SK-N-SH (cell line): ENCODE results near the gene ETAA1. TPM values are rescaled to one million over a fixed set of nuclear protein-coding genes. Genes with fewer than 3 reads are reported as not detected.
A peak's percentile ranks its signal among the peaks of the same experiment; 100 is the strongest.

Experiments used
- CTCF ChIA-PET: fragments of 300-600, 350-600 bp; formaldehyde crosslinking; extraction: SDS; loops from one replicate; lab custom pipeline; 2021; lab: Yijun Ruan, JAX
- POLR2A ChIA-PET: fragments of 350-600 bp; sonication (Branson Sonifier 250); formaldehyde crosslinking; extraction: SDS; loops from one replicate; lab custom pipeline; 2020; ENCODE audit warnings: antibody characterized with exemption, inconsistent platforms; lab: Yijun Ruan, JAX
- DNase-seq: peaks from one replicate; pipeline ENCODE4 v3.0.0; 2012
- H2AFZ ChIP-seq: fragments of 200-600 bp; sonication (generic); 2 replicates; pipeline ENCODE4 v1.8.1; 2016; ENCODE audit warnings: antibody characterized with exemption, mild to moderate bottlenecking, low read depth
- H3F3A ChIP-seq: fragments of 200-600 bp; sonication (generic); replicated peaks from 2 replicates; pipeline ENCODE3; 2016; ENCODE audit warnings: antibody characterized with exemption, mild to moderate bottlenecking; ENCODE audit not compliant: insufficient read depth
- H3K27ac ChIP-seq, 2 experiments: fragments of 200-500 bp in 1 of 2; fragments of 200-600 bp in 1 of 2; sonication (Bioruptor generic) in 1 of 2; sonication (generic), shearing (Covaris generic) in 1 of 2; 2 replicates each; pipeline versions ENCODE4 v1.5.1 to v1.6.1; 2014 to 2016; ENCODE audit warnings: low read depth in 2 of 2, inconsistent platforms in 1 of 2, low read length in 1 of 2, mild to moderate bottlenecking in 1 of 2, mixed read lengths in 1 of 2
- H3K27me3 ChIP-seq: fragments of 200-600 bp; sonication (generic), shearing (Covaris generic); 2 replicates; pipeline ENCODE4 v1.6.1; 2016; ENCODE audit warnings: mixed run types; ENCODE audit not compliant: insufficient read depth
- H3K36me3 ChIP-seq, 2 experiments: fragments of 200-500 bp in 1 of 2; fragments of 200-600 bp in 1 of 2; sonication (Bioruptor generic) in 1 of 2; sonication (generic) in 1 of 2; replicated peaks in 1 of 2; 2 replicates each; pipeline versions ENCODE3 to v1.5.1; 2014 to 2016; ENCODE audit warnings: low read length in 1 of 2, mild to moderate bottlenecking in 1 of 2; ENCODE audit not compliant: insufficient read depth in 2 of 2, control insufficient read depth in 1 of 2
- H3K4me1 ChIP-seq, 2 experiments: fragments of 200-500 bp in 1 of 2; fragments of 200-600 bp in 1 of 2; sonication (Bioruptor generic) in 1 of 2; sonication (generic), shearing (Covaris generic) in 1 of 2; 2 replicates each; pipeline versions ENCODE4 v1.5.1 to v1.6.1; 2014 to 2016; ENCODE audit warnings: low read depth in 1 of 2, low read length in 1 of 2, mixed run types in 1 of 2; ENCODE audit not compliant: insufficient read depth in 2 of 2, control insufficient read depth in 1 of 2
- H3K4me2 ChIP-seq: fragments of 200-600 bp; sonication (generic), shearing (Covaris generic); 2 replicates; pipeline ENCODE4 v1.6.1; 2017; ENCODE audit warnings: mixed run types
- H3K4me3 ChIP-seq, 2 experiments: fragments of 200-500 bp in 1 of 2; fragments of 200-600 bp in 1 of 2; sonication (Bioruptor generic) in 1 of 2; sonication (generic), shearing (Covaris generic) in 1 of 2; 2 replicates each; pipeline versions ENCODE4 v1.5.1 to v1.8.1; 2014 to 2016; ENCODE audit warnings: low read depth in 2 of 2, inconsistent platforms in 1 of 2, low read length in 1 of 2, mild to moderate bottlenecking in 1 of 2, mixed read lengths in 1 of 2, moderate library complexity in 1 of 2
- H3K79me2 ChIP-seq: fragments of 200-600 bp; sonication (generic); 2 replicates; pipeline ENCODE4 v1.8.1; 2017; ENCODE audit warnings: mild to moderate bottlenecking; ENCODE audit not compliant: insufficient read depth
- H3K9ac ChIP-seq: fragments of 200-600 bp; sonication (generic); 2 replicates; pipeline ENCODE4 v1.6.1; 2017; ENCODE audit warnings: mixed run types
- H3K9me2 ChIP-seq: fragments of 200-600 bp; sonication (generic); 2 replicates; pipeline ENCODE4 v1.6.1; 2017; ENCODE audit warnings: mixed run types
- H3K9me3 ChIP-seq: fragments of 200-600 bp; sonication (generic); 2 replicates; pipeline ENCODE4 v1.6.1; 2017; ENCODE audit warnings: mixed run types, mild to moderate bottlenecking, moderate library complexity
- H4K20me1 ChIP-seq: fragments of 200-600 bp; sonication (generic); 2 replicates; pipeline ENCODE4 v1.6.1; 2017; ENCODE audit warnings: mild to moderate bottlenecking, mixed run types; ENCODE audit not compliant: insufficient read depth
- CHD2 ChIP-seq: fragments of 150-350 bp; IDR thresholded peaks from 2 replicates; pipeline ENCODE4 v1.6.1; 2018; ENCODE audit warnings: low read length; ENCODE audit not compliant: partially characterized antibody
- ELF1 ChIP-seq: IDR thresholded peaks from 2 replicates; pipeline ENCODE4 v1.4.0; 2012
- GATA2 ChIP-seq: sonication (generic); formaldehyde crosslinking; IDR thresholded peaks from 2 replicates; pipeline ENCODE4 v1.5.0; 2020; ENCODE audit warnings: mild to moderate bottlenecking, missing genetic modification reagents
- NFIC ChIP-seq: IDR thresholded peaks from 2 replicates; pipeline ENCODE4 v1.4.0; 2012; ENCODE audit warnings: borderline replicate concordance
- PBX3 ChIP-seq: IDR thresholded peaks from 2 replicates; pipeline ENCODE4; 2012
- POLR2AphosphoS5 ChIP-seq: IDR thresholded peaks from 2 replicates; pipeline ENCODE4 v1.6.1; 2012; ENCODE audit warnings: low read depth, low read length
- RAD21 ChIP-seq: IDR thresholded peaks from 2 replicates; pipeline ENCODE4 v1.6.1; 2012; ENCODE audit warnings: mild to moderate bottlenecking, low read length
- RFX5 ChIP-seq: IDR thresholded peaks from 2 replicates; pipeline ENCODE4 v1.6.1; 2012; ENCODE audit warnings: mild to moderate bottlenecking, improper control_type of control experiment, low read length
- RXRA ChIP-seq: IDR thresholded peaks from 2 replicates; pipeline ENCODE4 v1.4.0; 2012; ENCODE audit warnings: low read depth, mild to moderate bottlenecking, borderline replicate concordance
- TAF1 ChIP-seq: IDR thresholded peaks from 2 replicates; pipeline ENCODE4 v1.6.1; 2012; ENCODE audit warnings: low read depth, mild to moderate bottlenecking, low read length, moderate library complexity, borderline replicate concordance
- TEAD4 ChIP-seq: IDR thresholded peaks from 2 replicates; pipeline ENCODE4 v1.4.0; 2012; ENCODE audit warnings: mild to moderate bottlenecking, borderline replicate concordance; ENCODE audit not compliant: insufficient read depth
- USF1 ChIP-seq: IDR thresholded peaks from 2 replicates; pipeline ENCODE4 v1.4.0; 2012; ENCODE audit warnings: low read depth, borderline replicate concordance
- USF2 ChIP-seq: fragments of 150-350 bp; IDR thresholded peaks from 2 replicates; pipeline ENCODE4 v1.6.1; 2017; ENCODE audit warnings: antibody characterized with exemption, low read length, low read depth, borderline replicate concordance
- ZBTB33 ChIP-seq: IDR thresholded peaks from 2 replicates; pipeline ENCODE4 v1.4.0; 2012; ENCODE audit warnings: low read depth, borderline replicate concordance
- WGBS: methylation state at CpG from one replicate; pipeline ENCODE4 v1.1.6; 2017; ENCODE audit warnings: low lambda C conversion rate; 5-methylcytosine and 5-hydroxymethylcytosine counted together
- polyA plus RNA-seq, 3 experiments: library from polyadenylated mRNA; depleted of rRNA; stranded (reverse); fragments of >200 nt; gene quantifications; 2 replicates each; pipeline ENCODE4 v1.2.3, GENCODE V29; 2012

Gene ETAA1
- polyA plus RNA-seq, 1 of the 3 experiments (the other 2 are of a cell fraction), result 6.8 TPM

GRCh38 chr2:67456428-67456827 lies 59.3 kb downstream of the ETAA1 start:
- WGBS, result 61% methylated on average over 2 of the region's 2 CpGs
- POLR2A ChIA-PET, result no interaction called here
- no peak overlapping the region for H2AFZ ChIP-seq
- DNase-seq, result no peak
- peaks cover 0 to 8% of the 10 kb centered on the region in 2 experiments; a peak in 1 of 4 replicates for H3K4me1 ChIP-seq
- TF ChIP-seq TAF1, result no peak
- no peak for TF ChIP-seq ZBTB33
- no peak for TF ChIP-seq POLR2AphosphoS5
- peak; percentile 83 for TF ChIP-seq RFX5
- no peak for TF ChIP-seq NFIC
- TF ChIP-seq, all 33 proteins: peak for 1
- CTCF ChIA-PET, result no interaction called here
- Histone ChIP-seq H3K4me2 (no peak overlapping the region), H3K79me2 (no peaks in the 10 kb centered on the region), H3K27ac (no peak overlapping the region), H3K9me3 (no peaks in the 10 kb centered on the region), H3F3A (peaks cover 10% of the 10 kb centered on the region), H3K9me2 (no peaks in the 10 kb centered on the region), H4K20me1 (no peaks in the 10 kb centered on the region), H3K36me3 (no peaks in the 10 kb centered on the region), H3K4me3 (no peak overlapping the region), H3K27me3 (no peaks in the 10 kb centered on the region), H3K9ac (no peak overlapping the region)

- no peak overlapping the region for H3K9ac ChIP-seq
- H3K4me2 ChIP-seq, result no peak overlapping the region
- CTCF ChIA-PET, result no interaction called here
- WGBS, result 73% methylated on average over 4 of the region's 4 CpGs
- H4K20me1 ChIP-seq, result no peaks in the 10 kb centered on the region
- TF ChIP-seq ELF1 (no peak), USF1 (no peak), ZBTB33 (no peak), TEAD4 (no peak), TAF1 (no peak), RAD21 (no peak), PBX3 (no peak), GATA2 (CRISPR knock-in tag) (no peak), RXRA (no peak), CHD2 (no peak), USF2 (no peak)
- no peaks in the 10 kb centered on the region for H3K79me2 ChIP-seq
- H3K27ac ChIP-seq, result no peak overlapping the region
- H3F3A ChIP-seq, result peaks cover 10% of the 10 kb centered on the region
- H3K9me2 ChIP-seq, result no peaks in the 10 kb centered on the region
- H3K4me1 ChIP-seq, result peaks cover 0 to 8% of the 10 kb centered on the region in 2 experiments; a peak in 1 of 4 replicates
- POLR2A ChIA-PET, result no interaction called here
- no peak for DNase-seq
- H3K27me3 ChIP-seq, result no peaks in the 10 kb centered on the region
- H3K36me3 ChIP-seq, result no peaks in the 10 kb centered on the region
- no peaks in the 10 kb centered on the region for H3K9me3 ChIP-seq
- no peak overlapping the region for H2AFZ ChIP-seq
- no peak overlapping the region for H3K4me3 ChIP-seq
Observed at GRCh38 chr2:67457699-67458098, 60.6 kb downstream of the ETAA1 start.
